Trophoblast cell (in vitro differentiated cells and primary cell): ENCODE data around the gene TRMT6.

Source experiments
- DNase-seq, 2 donors: peaks; one replicate each; pipeline ENCODE4 v3.0.0-alpha.2; 2016
- H2AFZ ChIP-seq: 2 replicates; pipeline ENCODE4 v1.6.1; 2013; ENCODE audit warnings: low read length, moderate library complexity, mild to moderate bottlenecking; ENCODE audit not compliant: insufficient read depth, poor library complexity
- H2AK5ac ChIP-seq: 2 replicates; pipeline ENCODE4 v1.6.1; 2013; ENCODE audit warnings: mild to moderate bottlenecking, low read length
- H2BK120ac ChIP-seq: 2 replicates; pipeline ENCODE4 v1.6.1; 2013; ENCODE audit warnings: low read length, mild to moderate bottlenecking, moderate library complexity; ENCODE audit not compliant: insufficient read depth, poor library complexity
- H2BK12ac ChIP-seq: 2 replicates; pipeline ENCODE4 v1.6.1; 2013; ENCODE audit warnings: mild to moderate bottlenecking, low read length, moderate library complexity
- H2BK5ac ChIP-seq: 2 replicates; pipeline ENCODE4 v1.6.1; 2013; ENCODE audit warnings: low read length, low read depth, moderate library complexity, mild to moderate bottlenecking; ENCODE audit not compliant: poor library complexity
- H3K14ac ChIP-seq: 2 replicates; pipeline ENCODE4 v1.6.1; 2013; ENCODE audit warnings: mild to moderate bottlenecking, low read length
- H3K18ac ChIP-seq: 2 replicates; pipeline ENCODE4 v1.6.1; 2013; ENCODE audit warnings: mild to moderate bottlenecking, low read length
- H3K23ac ChIP-seq: 2 replicates; pipeline ENCODE4 v1.6.1; 2013; ENCODE audit warnings: low read length
- H3K27ac ChIP-seq: 2 replicates; pipeline ENCODE4 v1.5.1; 2013; ENCODE audit warnings: low read depth, mild to moderate bottlenecking, inconsistent platforms, low read length, moderate library complexity
- H3K27me3 ChIP-seq: 2 replicates; pipeline ENCODE4 v1.6.1; 2013; ENCODE audit warnings: inconsistent platforms, mild to moderate bottlenecking, low read length, moderate library complexity; ENCODE audit not compliant: insufficient read depth
- H3K36me3 ChIP-seq, 2 experiments: 1 replicate in 1 of 2; 2 replicates in 1 of 2; pipeline ENCODE4 v1.6.1; 2013; ENCODE audit warnings: low read length in 2 of 2, mild to moderate bottlenecking in 2 of 2, moderate library complexity in 1 of 2; ENCODE audit not compliant: insufficient read depth in 2 of 2, control insufficient read depth in 1 of 2
- H3K4ac ChIP-seq: 2 replicates; pipeline ENCODE4 v1.6.1; 2013; ENCODE audit warnings: low read depth, mild to moderate bottlenecking, low read length, moderate library complexity
- H3K4me1 ChIP-seq, 2 experiments: 1 replicate in 1 of 2; 2 replicates in 1 of 2; pipeline ENCODE4 v1.6.1; 2013; ENCODE audit warnings: low read length in 2 of 2, mild to moderate bottlenecking in 2 of 2, moderate library complexity in 1 of 2; ENCODE audit not compliant: insufficient read depth in 2 of 2, control insufficient read depth in 1 of 2
- H3K4me2 ChIP-seq: 2 replicates; pipeline ENCODE4 v1.6.1; 2013; ENCODE audit warnings: inconsistent platforms, mild to moderate bottlenecking, low read length, moderate library complexity
- H3K4me3 ChIP-seq: 2 replicates; pipeline ENCODE4 v1.5.1; 2013; ENCODE audit warnings: mild to moderate bottlenecking, low read depth, low read length, inconsistent platforms
- H3K79me1 ChIP-seq: one replicate; pipeline ENCODE4 v1.6.1; 2013; ENCODE audit warnings: low read length
- H3K79me2 ChIP-seq: 2 replicates; pipeline ENCODE4 v1.6.1; 2013; ENCODE audit warnings: low read length, mild to moderate bottlenecking; ENCODE audit not compliant: control insufficient read depth, insufficient read depth, poor library complexity
- H3K9ac ChIP-seq: 2 replicates; pipeline ENCODE4 v1.6.1; 2013; ENCODE audit warnings: mild to moderate bottlenecking, low read length
- H3K9me3 ChIP-seq: 2 replicates; pipeline ENCODE4 v1.6.1; 2013; ENCODE audit warnings: low read depth, mild to moderate bottlenecking, control low read depth, inconsistent platforms, low read length; ENCODE audit not compliant: insufficient read depth
- H4K12ac ChIP-seq: 2 replicates; pipeline ENCODE4 v1.6.1; 2013; ENCODE audit warnings: low read depth, mild to moderate bottlenecking, low read length, moderate library complexity
- H4K8ac ChIP-seq: 2 replicates; pipeline ENCODE4 v1.6.1; 2013; ENCODE audit warnings: low read depth, mild to moderate bottlenecking, low read length, moderate library complexity
- H4K91ac ChIP-seq: one replicate; pipeline ENCODE4 v1.6.1; 2013; ENCODE audit warnings: low read depth, mild to moderate bottlenecking, low read length, moderate library complexity
- WGBS: extraction: QIAGEN DNeasy Blood & Tissue Kit; methylation state at CpG from one replicate; pipeline ENCODE4 v1.1.7; 2013; ENCODE audit warnings: missing lambda C conversion rate; ENCODE audit not compliant: insufficient read length, insufficient coverage; ENCODE audit errors: extremely low coverage; 5-methylcytosine and 5-hydroxymethylcytosine counted together

The TRMT6 gene

GRCh38 chr20:5918856-5919625 lies 31.3 kb downstream of the TRMT6 start:
- Histone ChIP-seq H2BK120ac (peak overlapping the region; percentile 14), H3K4me3 (no peak overlapping the region), H3K4ac (no peak overlapping the region), H3K4me2 (no peak overlapping the region), H4K91ac (peak overlapping the region; percentile 45), H2BK5ac (peak overlapping the region; percentile 18), H3K79me2 (no peaks in the 10 kb centered on the region), H2AFZ (no peak overlapping the region), H3K18ac (no peak overlapping the region), H3K79me1 (peaks cover 2% of the 10 kb centered on the region), H3K14ac (peak overlapping the region; percentile 4), H3K9ac (no peak overlapping the region), H4K12ac (no peak overlapping the region), H3K36me3 (no peaks in the 10 kb centered on the region), H4K8ac (no peak overlapping the region), H3K27me3 (no peaks in the 10 kb centered on the region), H3K9me3 (no peaks in the 10 kb centered on the region), H3K27ac (peak overlapping the region; percentile 90), H2BK12ac (peak overlapping the region; percentile 6), H2AK5ac (no peak overlapping the region), H3K23ac (no peak overlapping the region), H3K4me1 (peaks cover 8 to 10% of the 10 kb centered on the region in 2 experiments)
- no CpG with 5 or more reads among the region's 3 CpGs for WGBS
- no peak for DNase-seq

- Histone ChIP-seq H3K79me2 (no peaks in the 10 kb centered on the region), H3K14ac (no peak overlapping the region), H4K8ac (no peak overlapping the region), H3K4me1 (peaks cover 6 to 10% of the 10 kb centered on the region in 2 experiments), H3K79me1 (peaks cover 2% of the 10 kb centered on the region), H3K4me3 (no peak overlapping the region), H4K91ac (no peak overlapping the region), H3K9ac (no peak overlapping the region), H2AK5ac (no peak overlapping the region), H3K36me3 (no peaks in the 10 kb centered on the region), H3K4ac (no peak overlapping the region), H3K27me3 (no peaks in the 10 kb centered on the region), H2AFZ (no peak overlapping the region), H2BK12ac (no peak overlapping the region), H3K4me2 (no peak overlapping the region), H2BK5ac (no peak overlapping the region), H3K18ac (no peak overlapping the region), H4K12ac (no peak overlapping the region), H2BK120ac (no peak overlapping the region), H3K27ac (no peak overlapping the region), H3K23ac (no peak overlapping the region), H3K9me3 (no peaks in the 10 kb centered on the region)
- WGBS = no CpG with 5 or more reads among the region's 1 CpG
- no peak for DNase-seq
Measured at GRCh38 chr20:5914859-5915258, 35.5 kb downstream of the TRMT6 start.

GRCh38 chr20:5913166-5913565 lies 37.2 kb downstream of the TRMT6 start:
- Histone ChIP-seq H3K18ac (no peak overlapping the region), H2BK12ac (no peak overlapping the region), H3K9me3 (no peaks in the 10 kb centered on the region), H3K4me2 (no peak overlapping the region), H3K27ac (no peak overlapping the region), H2AFZ (no peak overlapping the region), H4K91ac (no peak overlapping the region), H3K79me1 (no peaks in the 10 kb centered on the region), H3K4me1 (peaks cover 2% of the 10 kb centered on the region in 2 experiments), H3K79me2 (no peaks in the 10 kb centered on the region), H3K27me3 (no peaks in the 10 kb centered on the region), H4K8ac (no peak overlapping the region), H4K12ac (no peak overlapping the region), H3K4me3 (no peak overlapping the region), H3K36me3 (no peaks in the 10 kb centered on the region), H2BK120ac (no peak overlapping the region), H2BK5ac (no peak overlapping the region), H3K4ac (no peak overlapping the region), H3K9ac (no peak overlapping the region), H3K23ac (no peak overlapping the region), H3K14ac (no peak overlapping the region), H2AK5ac (no peak overlapping the region)
- WGBS = no CpG with 5 or more reads among the region's 2 CpGs
- DNase-seq = no peak

- H3K79me2 ChIP-seq = no peaks in the 10 kb centered on the region
- no peak overlapping the region for H3K27ac ChIP-seq
- no peak overlapping the region for H4K91ac ChIP-seq
- H3K27me3 ChIP-seq = no peaks in the 10 kb centered on the region
- H3K18ac ChIP-seq = no peak overlapping the region
- no peaks in the 10 kb centered on the region for H3K79me1 ChIP-seq
- peaks cover 2% of the 10 kb centered on the region in 2 experiments for H3K4me1 ChIP-seq
- no peak overlapping the region for H3K4me2 ChIP-seq
- no peak overlapping the region for H3K23ac ChIP-seq
- H3K36me3 ChIP-seq = no peaks in the 10 kb centered on the region
- H3K4me3 ChIP-seq = no peak overlapping the region
- no peak overlapping the region for H3K14ac ChIP-seq
- no peak overlapping the region for H2AFZ ChIP-seq
- H4K8ac ChIP-seq = no peak overlapping the region
- no peak overlapping the region for H2AK5ac ChIP-seq
- H2BK5ac ChIP-seq = no peak overlapping the region
- no CpG with 5 or more reads among the region's 6 CpGs for WGBS
- no peak overlapping the region for H3K9ac ChIP-seq
- no peak overlapping the region for H2BK120ac ChIP-seq
- no peak for DNase-seq
- H4K12ac ChIP-seq = no peak overlapping the region
- no peak overlapping the region for H3K4ac ChIP-seq
- H3K9me3 ChIP-seq = no peaks in the 10 kb centered on the region
- H2BK12ac ChIP-seq = no peak overlapping the region
Measured at GRCh38 chr20:5910186-5910585, 40.1 kb downstream of the TRMT6 start.
